ENCODE data around the gene CORO1A. TPM values are rescaled to one million over a fixed set of nuclear protein-coding genes. Genes with fewer than 3 reads are reported as not detected.
"Not testable (repeated sequence)": the region's sequence is repeated elsewhere in the genome, so short reads cannot be mapped to it uniquely, and the experiment has no call there.

The CORO1A gene
- polyA plus RNA-seq, 5 donors: 14.0 to 27.0 (median 17.9) TPM

DNA sequence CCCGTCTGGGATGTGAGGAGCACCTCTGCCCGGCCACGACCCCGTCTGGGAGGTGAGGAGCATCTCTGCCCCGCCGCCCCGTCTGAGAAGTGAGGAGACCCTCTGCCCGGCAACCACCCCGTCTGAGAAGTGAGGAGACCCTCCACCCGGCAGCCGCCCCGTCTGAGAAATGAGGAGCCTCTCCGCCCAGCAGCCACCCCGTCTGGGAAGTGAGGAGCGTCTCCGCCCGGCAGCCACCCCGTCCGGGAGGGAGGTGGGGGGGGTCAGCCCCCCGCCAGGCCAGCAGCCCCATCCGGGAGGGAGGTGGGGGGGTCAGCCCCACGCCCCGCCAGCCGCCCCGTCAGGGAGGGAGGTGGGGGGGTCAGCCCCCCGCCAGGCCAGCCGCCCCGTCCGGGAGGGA lies 14.7 kb upstream of the CORO1A start:
- DNase-seq: not testable (repeated sequence)

GRCh38 chr16:30169416-30169815 lies 14.0 kb upstream of the CORO1A start:
- not testable (repeated sequence) for DNase-seq

- DNase-seq: not testable (repeated sequence)
These were observed 13.3 kb upstream of the CORO1A start for GRCh38 chr16:30170145-30170544.

DNA sequence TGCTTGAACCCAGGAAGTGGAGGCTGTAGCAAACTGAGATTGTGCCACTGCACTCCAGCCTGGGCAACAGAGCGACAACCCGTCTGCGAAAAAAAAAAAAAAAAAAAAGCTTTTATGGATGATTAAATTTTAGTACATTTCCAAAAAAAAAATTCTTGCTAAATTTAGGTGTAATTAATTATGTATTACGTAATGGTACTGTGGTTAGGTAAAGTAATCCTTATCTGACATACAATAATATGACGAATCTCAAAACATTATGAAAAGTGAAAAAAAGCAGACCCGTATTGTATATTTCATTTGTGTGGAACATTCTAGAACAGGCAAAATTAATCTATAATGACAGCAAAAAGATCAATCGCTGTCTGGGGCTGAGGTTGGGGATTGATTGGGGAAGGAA lies 10.3 kb upstream of the CORO1A start:
- no peak for DNase-seq

- not testable (repeated sequence) for DNase-seq
These were observed 6.5 kb upstream of the CORO1A start for GRCh38 chr16:30176876-30177275.

DNA sequence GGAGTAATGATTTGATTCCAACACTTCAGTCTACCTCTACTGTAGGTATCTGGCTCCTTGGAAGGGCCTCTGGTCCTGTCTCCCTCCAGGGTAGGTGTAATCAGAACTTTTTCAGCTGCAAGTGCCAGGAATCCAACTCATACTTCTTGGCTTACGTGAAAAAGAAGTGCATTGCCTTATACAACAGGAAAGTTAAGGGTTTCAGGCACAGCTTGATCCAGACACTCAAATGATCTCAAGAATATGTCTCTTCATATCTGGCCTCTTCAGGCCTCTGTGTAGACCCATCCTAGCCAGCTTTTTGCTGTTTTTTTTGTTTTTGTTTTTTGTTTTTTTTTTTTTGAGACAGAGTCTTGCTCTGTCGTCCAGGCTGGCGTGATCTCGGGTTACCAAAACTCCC lies 4.2 kb upstream of the CORO1A start:
- no peak for DNase-seq

- DNase-seq: no peak
These were observed 3.5 kb upstream of the CORO1A start for GRCh38 chr16:30179931-30180330.

DNA sequence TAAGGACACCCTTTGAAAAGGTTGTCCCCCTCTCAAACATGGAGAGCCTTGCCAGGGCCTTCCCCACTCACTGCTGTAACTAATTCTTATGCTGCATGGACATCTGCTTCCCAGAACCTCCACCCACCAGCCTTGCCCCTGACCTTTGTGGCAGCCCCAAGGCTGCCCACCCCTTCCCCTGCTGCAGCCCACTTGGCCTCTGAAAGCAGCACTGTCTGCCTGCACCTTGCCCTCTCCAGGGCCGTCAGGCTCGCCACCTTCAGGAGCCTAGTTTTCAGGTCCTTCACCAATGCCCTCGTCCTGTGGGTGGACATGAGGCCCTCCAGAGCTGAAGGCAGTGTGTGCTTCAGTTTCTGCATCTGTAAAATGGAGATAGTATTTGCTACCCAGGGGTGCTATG lies 2.7 kb upstream of the CORO1A start:
- no peak for DNase-seq

GRCh38 chr16:30184096-30184890 lies 891 bp downstream of the CORO1A start:
- DNase-seq: no peak

DNA sequence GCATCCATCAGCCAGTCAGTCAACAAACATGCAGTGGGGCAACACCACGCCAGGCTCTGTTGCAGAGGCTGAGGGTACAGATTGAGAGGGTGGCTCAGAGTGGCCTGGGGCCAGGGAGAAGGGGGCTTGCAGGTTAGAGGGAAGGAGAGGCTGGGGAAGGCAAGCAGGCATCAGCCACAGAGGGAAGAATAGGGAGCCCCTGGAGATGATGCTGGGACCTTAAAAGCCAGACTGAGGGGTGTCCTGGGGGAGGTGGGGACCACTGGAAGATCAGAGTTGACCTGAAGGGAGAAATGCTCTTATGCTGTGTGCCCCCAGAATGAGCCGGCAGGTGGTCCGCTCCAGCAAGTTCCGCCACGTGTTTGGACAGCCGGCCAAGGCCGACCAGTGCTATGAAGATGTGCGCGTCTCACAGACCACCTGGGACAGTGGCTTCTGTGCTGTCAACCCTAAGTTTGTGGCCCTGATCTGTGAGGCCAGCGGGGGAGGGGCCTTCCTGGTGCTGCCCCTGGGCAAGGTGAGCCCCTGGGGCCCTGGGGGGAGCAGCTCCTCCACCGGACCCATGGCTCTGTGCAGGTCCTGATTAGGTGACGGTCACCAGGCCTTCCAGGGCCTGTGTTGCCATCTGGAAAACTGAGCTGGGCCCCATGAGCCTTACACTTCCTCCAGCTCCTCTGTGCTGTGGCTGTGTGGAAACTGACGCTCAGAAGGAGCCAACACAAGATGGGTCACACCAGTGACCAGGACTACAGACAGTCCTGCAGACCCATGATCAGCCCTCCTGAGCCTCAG lies 1.7 kb downstream of the CORO1A start:
- no peak for DNase-seq

GRCh38 chr16:30185683-30186421 lies 2.5 kb downstream of the CORO1A start:
- no peak for DNase-seq

GRCh38 chr16:30186444-30186781 lies 3.0 kb downstream of the CORO1A start:
- DNase-seq: no peak

DNA sequence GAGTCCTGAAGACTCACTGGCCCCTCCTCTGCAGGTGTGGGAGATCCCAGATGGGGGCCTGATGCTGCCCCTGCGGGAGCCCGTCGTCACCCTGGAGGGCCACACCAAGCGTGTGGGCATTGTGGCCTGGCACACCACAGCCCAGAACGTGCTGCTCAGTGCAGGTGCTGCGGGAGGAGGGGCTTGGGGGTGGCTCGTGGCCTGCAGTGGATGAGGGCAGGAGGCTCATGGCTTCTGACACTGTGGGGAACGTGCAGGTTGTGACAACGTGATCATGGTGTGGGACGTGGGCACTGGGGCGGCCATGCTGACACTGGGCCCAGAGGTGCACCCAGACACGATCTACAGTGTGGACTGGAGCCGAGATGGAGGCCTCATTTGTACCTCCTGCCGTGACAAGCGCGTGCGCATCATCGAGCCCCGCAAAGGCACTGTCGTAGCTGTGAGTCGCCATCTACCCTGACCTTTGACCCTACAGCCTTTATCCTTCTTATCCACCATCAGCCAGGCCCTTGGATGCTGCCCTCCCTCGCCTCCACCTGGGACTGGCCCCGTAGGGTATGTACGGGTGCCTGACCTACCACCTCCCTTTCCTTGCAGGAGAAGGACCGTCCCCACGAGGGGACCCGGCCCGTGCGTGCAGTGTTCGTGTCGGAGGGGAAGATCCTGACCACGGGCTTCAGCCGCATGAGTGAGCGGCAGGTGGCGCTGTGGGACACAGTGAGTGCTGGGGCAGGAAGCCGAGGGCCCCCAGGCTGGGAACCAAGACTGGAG lies 3.6 kb downstream of the CORO1A start:
- no peak for DNase-seq

- no peak for DNase-seq
These were observed 4.1 kb downstream of the CORO1A start for GRCh38 chr16:30187556-30187865.

- DNase-seq: no peak
These were observed 4.7 kb downstream of the CORO1A start for GRCh38 chr16:30187971-30188561.

DNA sequence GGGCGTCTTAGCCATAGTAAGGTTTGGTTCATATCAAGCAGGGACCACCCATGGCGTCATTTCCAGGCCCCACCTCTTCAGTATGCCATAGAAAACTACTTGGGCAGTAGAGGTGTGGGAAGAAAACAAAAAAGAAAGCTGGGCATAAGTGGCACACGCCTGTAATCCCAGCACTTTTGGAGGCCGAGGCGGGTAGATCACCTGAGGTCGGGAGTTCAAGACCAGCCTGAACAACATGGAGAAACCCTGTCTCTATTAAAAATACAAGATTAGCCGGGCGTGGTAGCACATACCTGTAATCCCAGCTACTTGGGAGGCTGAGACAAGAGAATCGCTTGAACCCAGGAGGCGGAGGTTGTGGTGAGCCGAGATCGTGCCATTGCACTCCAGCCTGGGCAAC lies 7.8 kb downstream of the CORO1A start:
- DNase-seq: not testable (repeated sequence)

- DNase-seq: not testable (repeated sequence)
These were observed 9.7 kb downstream of the CORO1A start for GRCh38 chr16:30193098-30193497.

DNA sequence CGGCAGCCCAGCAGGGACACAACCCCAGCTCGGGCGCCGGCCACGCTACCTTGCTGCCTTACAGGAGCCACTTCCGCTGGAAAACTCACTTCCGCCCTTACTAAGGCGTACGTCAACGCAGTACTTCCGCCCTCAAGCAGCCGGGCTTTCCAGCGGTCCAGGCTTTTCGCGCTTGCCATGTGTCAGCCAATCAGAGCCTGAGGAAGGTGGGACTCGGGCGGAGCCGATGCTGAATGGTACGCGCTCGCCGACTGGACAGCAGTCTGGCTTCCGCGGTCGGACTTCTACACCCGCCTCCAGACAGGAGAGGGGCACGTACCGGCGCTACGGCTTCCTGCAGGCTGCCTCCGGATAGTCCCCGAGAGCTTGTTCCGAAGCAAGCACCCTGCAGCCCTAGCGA lies 10.2 kb downstream of the CORO1A start, which contains the start of the genes BOLA2B and SLX1A:
Gene BOLA2B, minus strand, starts transcription at position 52 of the 400 bp plus-strand sequence. CDS start 71 bp downstream, outside the sequence.
Gene SLX1A, plus strand, starts transcription at position 261 of the 400 bp plus-strand sequence. CDS start 210 bp downstream, outside the sequence.
- DNase-seq: not testable (repeated sequence)

DNA sequence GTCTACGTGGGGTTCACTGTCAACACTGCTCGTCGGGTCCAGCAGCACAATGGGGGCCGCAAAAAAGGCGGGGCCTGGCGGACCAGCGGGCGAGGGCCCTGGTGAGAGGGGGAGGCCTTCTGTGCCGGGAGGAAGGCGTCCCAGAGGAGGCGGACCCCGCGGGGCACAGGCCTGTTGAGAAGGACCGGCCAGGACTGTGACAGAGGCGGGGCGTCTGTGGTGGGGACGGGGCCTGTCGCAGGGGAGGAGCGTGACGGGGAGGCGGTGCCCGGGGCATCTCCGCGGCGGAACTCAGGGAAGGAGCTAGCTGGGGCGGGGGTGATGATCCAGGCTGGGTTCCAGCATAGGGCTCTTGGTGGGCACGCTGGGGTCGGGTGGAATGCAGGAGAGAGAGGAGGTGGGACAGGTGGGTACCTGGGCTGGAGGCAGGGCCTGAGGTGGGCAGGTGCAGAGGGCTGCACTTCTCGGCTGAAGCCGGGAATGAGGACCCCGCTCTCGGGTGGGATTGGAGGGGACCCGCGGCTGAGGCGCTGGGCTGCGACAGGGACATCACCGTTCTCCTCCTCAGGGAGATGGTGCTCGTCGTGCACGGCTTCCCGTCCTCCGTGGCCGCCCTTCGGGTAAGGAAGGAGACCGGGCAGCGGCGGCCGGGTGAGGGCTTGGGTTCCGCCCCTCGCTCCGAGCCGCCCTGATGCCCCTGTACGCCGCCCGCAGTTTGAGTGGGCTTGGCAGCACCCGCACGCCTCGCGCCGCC lies 10.9 kb downstream of the CORO1A start:
- not testable (repeated sequence) for DNase-seq

GRCh38 chr16:30197001-30197400 lies 13.6 kb downstream of the CORO1A start:
- DNase-seq: not testable (repeated sequence)
